ENCODE data around the gene SLC39A11. TPM values are rescaled to one million over a fixed set of nuclear protein-coding genes. Genes with fewer than 3 reads are reported as not detected.

SLC39A11 gene
- total and polyA plus RNA-seq, 12 donors = 7.0 to 91.4 (median 22.7) TPM

DNA sequence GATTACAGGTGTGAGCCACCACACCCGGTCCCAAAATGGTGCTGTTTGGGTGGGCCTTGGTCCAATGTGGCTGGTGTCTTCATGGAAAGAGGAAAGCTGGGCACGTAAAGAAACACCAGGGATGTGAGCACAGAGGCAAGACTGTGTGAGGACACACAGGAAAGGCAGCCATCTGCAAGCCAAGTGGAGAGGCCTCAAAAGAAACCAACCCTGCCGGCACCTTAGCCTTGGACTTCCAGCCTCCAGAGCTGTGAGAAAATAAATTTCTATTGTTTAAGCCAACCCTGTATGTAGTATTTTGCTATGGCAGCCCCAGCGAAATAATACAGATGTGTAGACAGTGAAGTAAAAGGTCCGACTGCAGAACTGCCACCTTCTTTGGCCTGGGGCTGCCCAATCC, 68.7 kb downstream of the SLC39A11 start:
- intact Hi-C loops (cut with DNase I) = no loop called here

DNA sequence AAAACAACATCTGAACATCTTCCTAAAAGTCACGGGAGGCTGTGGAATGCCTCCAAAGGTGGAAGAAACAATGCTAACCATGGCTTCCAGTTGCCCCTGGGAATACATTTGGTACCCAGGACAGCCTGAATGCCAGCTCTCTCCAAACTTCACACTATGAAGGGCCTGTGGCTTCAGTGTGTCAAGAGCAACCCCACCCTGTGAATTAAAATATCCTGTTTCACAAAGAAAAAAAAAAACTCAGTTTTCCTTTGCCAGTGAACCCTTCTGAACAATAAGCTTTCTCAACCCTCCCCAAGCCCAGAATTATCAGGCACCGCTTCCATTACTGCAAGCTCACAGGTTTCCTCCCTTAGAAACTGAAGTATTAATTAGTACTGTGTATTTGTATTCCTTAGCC, 69.8 kb downstream of the SLC39A11 start:
- peaks cover 0 to 5% (median 0%) of the 10 kb centered on the region in 3 donors for H3K9me3 ChIP-seq (replicated peaks in 1 of 3)
- TF ChIP-seq POLR2A (IDR thresholded peaks at IDR 0.05) = no peak
- TF ChIP-seq, protein P1, sequence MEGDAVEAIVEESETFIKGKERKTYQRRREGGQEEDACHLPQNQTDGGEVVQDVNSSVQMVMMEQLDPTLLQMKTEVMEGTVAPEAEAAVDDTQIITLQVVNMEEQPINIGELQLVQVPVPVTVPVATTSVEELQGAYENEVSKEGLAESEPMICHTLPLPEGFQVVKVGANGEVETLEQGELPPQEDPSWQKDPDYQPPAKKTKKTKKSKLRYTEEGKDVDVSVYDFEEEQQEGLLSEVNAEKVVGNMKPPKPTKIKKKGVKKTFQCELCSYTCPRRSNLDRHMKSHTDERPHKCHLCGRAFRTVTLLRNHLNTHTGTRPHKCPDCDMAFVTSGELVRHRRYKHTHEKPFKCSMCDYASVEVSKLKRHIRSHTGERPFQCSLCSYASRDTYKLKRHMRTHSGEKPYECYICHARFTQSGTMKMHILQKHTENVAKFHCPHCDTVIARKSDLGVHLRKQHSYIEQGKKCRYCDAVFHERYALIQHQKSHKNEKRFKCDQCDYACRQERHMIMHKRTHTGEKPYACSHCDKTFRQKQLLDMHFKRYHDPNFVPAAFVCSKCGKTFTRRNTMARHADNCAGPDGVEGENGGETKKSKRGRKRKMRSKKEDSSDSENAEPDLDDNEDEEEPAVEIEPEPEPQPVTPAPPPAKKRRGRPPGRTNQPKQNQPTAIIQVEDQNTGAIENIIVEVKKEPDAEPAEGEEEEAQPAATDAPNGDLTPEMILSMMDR (IDR thresholded peaks at IDR 0.05) = no peak
- no peak overlapping the region for H3K27ac ChIP-seq
- intact Hi-C loops (cut with DNase I) = no loop called here
- no peaks in the 10 kb centered on the region for H3K27me3 ChIP-seq
- no peaks in the 10 kb centered on the region for H3K4me1 ChIP-seq (replicated peaks in 1 of 2)
- no peak for DNase-seq
- H3K36me3 ChIP-seq (replicated peaks in 1 of 2) = no peaks in the 10 kb centered on the region
- H3K4me3 ChIP-seq = no peak overlapping the region
- 90 to 98% (median 95%) methylated on average over 2 of the region's 2 CpGs for WGBS, 4 donors

More for the DNA sequence above, 68.7 kb downstream of the SLC39A11 start:
- no peak for DNase-seq
- 73 to 97% (median 93%) methylated on average over 4 to 5 of the region's 5 CpGs for WGBS, 4 donors
- TF ChIP-seq POLR2A (IDR thresholded peaks at IDR 0.05) = no peak
- TF ChIP-seq, protein P1 (IDR thresholded peaks at IDR 0.05) = no peak
- Histone ChIP-seq H3K4me1 (replicated peaks in 1 of 2) (no peaks in the 10 kb centered on the region), H3K9me3 (replicated peaks in 1 of 3) (no peaks in the 10 kb centered on the region), H3K27ac (no peak overlapping the region), H3K27me3 (no peaks in the 10 kb centered on the region), H3K4me3 (no peak overlapping the region), H3K36me3 (replicated peaks in 1 of 2) (no peaks in the 10 kb centered on the region)

DNA sequence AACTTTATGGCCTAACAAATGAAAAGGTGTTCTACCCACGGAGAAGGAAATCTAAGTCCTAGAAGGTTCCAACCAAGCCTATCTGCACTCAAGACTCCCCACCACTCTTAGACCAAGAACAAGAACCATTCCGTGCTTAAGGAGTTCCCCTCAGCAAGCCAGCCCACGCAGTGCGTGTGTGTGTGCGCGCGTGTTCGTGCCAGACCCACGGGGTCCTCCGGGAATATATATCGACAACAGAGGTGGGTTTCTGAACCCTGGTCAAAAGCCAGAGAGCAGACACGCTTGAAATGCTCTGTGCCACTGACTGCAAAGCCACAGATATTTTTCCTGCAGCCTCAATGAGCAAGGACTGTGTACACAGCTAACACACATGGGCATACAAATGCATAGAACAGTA, 70.7 kb downstream of the SLC39A11 start:
- no peak overlapping the region for H3K27ac ChIP-seq
- no peaks in the 10 kb centered on the region for H3K36me3 ChIP-seq (replicated peaks in 1 of 2)
- no peak for DNase-seq
- no peak overlapping the region for H3K4me3 ChIP-seq
- intact Hi-C loops (cut with DNase I) = no loop called here
- H3K9me3 ChIP-seq (replicated peaks in 1 of 3) = peaks cover 0 to 5% (median 0%) of the 10 kb centered on the region in 3 donors
- H3K4me1 ChIP-seq (replicated peaks in 1 of 2) = no peaks in the 10 kb centered on the region
- TF ChIP-seq, protein P1 (IDR thresholded peaks at IDR 0.05) = no peak
- no peak for TF ChIP-seq POLR2A (IDR thresholded peaks at IDR 0.05)
- 94 to 96% (median 95%) methylated on average over 11 to 12 of the region's 12 CpGs for WGBS, 4 donors
- no peaks in the 10 kb centered on the region for H3K27me3 ChIP-seq

DNA sequence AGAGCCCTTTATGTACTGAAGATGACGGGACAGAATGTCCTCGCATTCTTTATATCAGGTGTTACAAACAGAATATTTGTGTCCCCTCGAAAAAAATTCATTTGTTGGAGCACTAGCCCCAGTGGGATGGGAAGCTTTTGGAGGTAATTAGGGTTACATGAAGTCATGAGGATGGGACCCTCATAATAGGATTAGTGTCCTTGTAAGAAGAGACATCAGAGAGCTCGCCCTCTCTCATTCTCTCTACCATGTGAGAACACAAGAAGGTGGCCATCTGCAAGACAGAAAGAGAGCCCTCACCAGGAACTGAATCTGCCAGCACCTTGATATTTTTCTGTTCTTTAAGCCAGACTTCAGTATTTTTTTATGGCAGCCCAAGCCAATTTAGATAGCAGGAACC, 72.4 kb downstream of the SLC39A11 start:
- 96 to 98% (median 97%) methylated on average over 4 of the region's 4 CpGs for WGBS, 4 donors
- H3K27me3 ChIP-seq = no peaks in the 10 kb centered on the region

More for the DNA sequence above, 72.4 kb downstream of the SLC39A11 start:
- no peaks in the 10 kb centered on the region for H3K36me3 ChIP-seq (replicated peaks in 1 of 2)
- H3K4me1 ChIP-seq (replicated peaks in 1 of 2) = no peaks in the 10 kb centered on the region
- intact Hi-C loops (cut with DNase I) = no loop called here
- H3K9me3 ChIP-seq (replicated peaks in 1 of 3) = peaks cover 0 to 5% (median 0%) of the 10 kb centered on the region in 3 donors
- H3K4me3 ChIP-seq = no peak overlapping the region
- DNase-seq = no peak
- H3K27ac ChIP-seq = no peak overlapping the region
- TF ChIP-seq POLR2A (IDR thresholded peaks at IDR 0.05) = no peak
- TF ChIP-seq, protein P1 (IDR thresholded peaks at IDR 0.05) = no peak
